Effector memory CD8-positive, alpha-beta T cell (primary cell): ENCODE data around the gene MEOX2.

Source experiments
- ATAC-seq: fragments of 150-1000 bp; cut with Tn5 transposase; replicated peaks from 2 replicates; pipeline ENCODE4 v1.10.0; 2021; ENCODE audit warnings: mild to moderate bottlenecking, moderate library complexity
- DNase-seq, 3 experiments: peaks; one replicate each; pipeline ENCODE4 v3.0.0; 2021
- H3K27ac Mint-ChIP-seq, 2 donors: one replicate each; pipeline ENCODE4 v1.8.0; 2022; ENCODE audit warnings: mild to moderate bottlenecking in 2 of 2, mixed read lengths in 2 of 2, moderate library complexity in 2 of 2
- H3K27me3 Mint-ChIP-seq, 2 donors: one replicate each; pipeline ENCODE4 v1.8.0; 2022; ENCODE audit warnings: mixed read lengths in 2 of 2
- H3K36me3 Mint-ChIP-seq: one replicate; pipeline ENCODE4 v1.8.0; 2022; ENCODE audit warnings: mild to moderate bottlenecking, moderate library complexity, mixed read lengths; ENCODE audit not compliant: insufficient read depth
- H3K4me1 Mint-ChIP-seq, 2 donors: one replicate each; pipeline ENCODE4 v1.8.0; 2022; ENCODE audit warnings: low read depth in 2 of 2, mixed read lengths in 2 of 2
- H3K4me3 Mint-ChIP-seq, 2 donors: one replicate each; pipeline ENCODE4 v1.8.0; 2022; ENCODE audit warnings: mild to moderate bottlenecking in 2 of 2, mixed read lengths in 2 of 2, moderate library complexity in 2 of 2
- H3K9me3 Mint-ChIP-seq, 2 donors: one replicate each; pipeline ENCODE4 v1.8.0; 2022; ENCODE audit warnings: mixed read lengths in 2 of 2

MEOX2 gene

GRCh38 chr7:15686957-15687545, 568 bp upstream of the MEOX2 start:
- no peak overlapping the region for H3K4me3 Mint-ChIP-seq
- peaks cover 7 to 26% of the 10 kb centered on the region in 2 donors for H3K27me3 Mint-ChIP-seq
- no peaks in the 10 kb centered on the region for H3K9me3 Mint-ChIP-seq
- H3K27ac Mint-ChIP-seq, result no peak overlapping the region
- H3K36me3 Mint-ChIP-seq, result no peaks in the 10 kb centered on the region
- no peak for ATAC-seq
- H3K4me1 Mint-ChIP-seq, result no peaks in the 10 kb centered on the region
- DNase-seq, result no peak

- Mint-ChIP-seq H3K9me3 (no peaks in the 10 kb centered on the region), H3K4me1 (no peaks in the 10 kb centered on the region), H3K4me3 (no peak overlapping the region), H3K27ac (no peak overlapping the region), H3K36me3 (no peaks in the 10 kb centered on the region), H3K27me3 (peaks cover 7 to 26% of the 10 kb centered on the region in 2 donors)
- ATAC-seq (no peak), DNase-seq (no peak)
Measured at GRCh38 chr7:15685358-15686294, 857 bp downstream of the MEOX2 start.

GRCh38 chr7:15684871-15685270, 1.6 kb downstream of the MEOX2 start:
- peaks cover 7 to 26% of the 10 kb centered on the region in 2 donors for H3K27me3 Mint-ChIP-seq
- H3K4me1 Mint-ChIP-seq, result no peaks in the 10 kb centered on the region
- ATAC-seq (no peak), DNase-seq (no peak)
- H3K36me3 Mint-ChIP-seq, result no peaks in the 10 kb centered on the region
- no peak overlapping the region for H3K27ac Mint-ChIP-seq
- no peak overlapping the region for H3K4me3 Mint-ChIP-seq
- H3K9me3 Mint-ChIP-seq, result no peaks in the 10 kb centered on the region

GRCh38 chr7:15684111-15684800, 2.2 kb downstream of the MEOX2 start:
- no peak for ATAC-seq
- no peaks in the 10 kb centered on the region for H3K4me1 Mint-ChIP-seq
- H3K27ac Mint-ChIP-seq, result no peak overlapping the region
- H3K27me3 Mint-ChIP-seq, result peaks cover 7 to 26% of the 10 kb centered on the region in 2 donors
- no peaks in the 10 kb centered on the region for H3K36me3 Mint-ChIP-seq
- no peak overlapping the region for H3K4me3 Mint-ChIP-seq
- no peak for DNase-seq
- H3K9me3 Mint-ChIP-seq, result no peaks in the 10 kb centered on the region

GRCh38 chr7:15682751-15683245, 3.7 kb downstream of the MEOX2 start:
- peaks cover 7 to 24% of the 10 kb centered on the region in 2 donors for H3K27me3 Mint-ChIP-seq
- no peak overlapping the region for H3K27ac Mint-ChIP-seq
- no peaks in the 10 kb centered on the region for H3K36me3 Mint-ChIP-seq
- no peaks in the 10 kb centered on the region for H3K9me3 Mint-ChIP-seq
- H3K4me1 Mint-ChIP-seq, result no peaks in the 10 kb centered on the region
- ATAC-seq (no peak), DNase-seq (no peak)
- H3K4me3 Mint-ChIP-seq, result no peak overlapping the region

GRCh38 chr7:15682111-15682510, 4.4 kb downstream of the MEOX2 start:
- ATAC-seq (no peak), DNase-seq (no peak)
- Mint-ChIP-seq H3K4me1 (no peaks in the 10 kb centered on the region), H3K36me3 (no peaks in the 10 kb centered on the region), H3K9me3 (no peaks in the 10 kb centered on the region), H3K27me3 (peaks cover 7 to 17% of the 10 kb centered on the region in 2 donors), H3K4me3 (no peak overlapping the region), H3K27ac (no peak overlapping the region)

- Mint-ChIP-seq H3K4me1 (no peaks in the 10 kb centered on the region), H3K27ac (no peak overlapping the region), H3K4me3 (no peak overlapping the region), H3K9me3 (peaks cover 0 to 1% of the 10 kb centered on the region in 2 donors), H3K27me3 (peaks cover 7 to 14% of the 10 kb centered on the region in 2 donors), H3K36me3 (no peaks in the 10 kb centered on the region)
- DNase-seq (no peak), ATAC-seq (no peak)
Measured at GRCh38 chr7:15681631-15682030, 4.9 kb downstream of the MEOX2 start.

GRCh38 chr7:15681186-15681585, 5.3 kb downstream of the MEOX2 start:
- ATAC-seq (no peak), DNase-seq (no peak)
- no peaks in the 10 kb centered on the region for H3K4me1 Mint-ChIP-seq
- no peak overlapping the region for H3K4me3 Mint-ChIP-seq
- peaks cover 0 to 1% of the 10 kb centered on the region in 2 donors for H3K9me3 Mint-ChIP-seq
- peaks cover 4 to 10% of the 10 kb centered on the region in 2 donors for H3K27me3 Mint-ChIP-seq
- H3K36me3 Mint-ChIP-seq, result no peaks in the 10 kb centered on the region
- no peak overlapping the region for H3K27ac Mint-ChIP-seq

GRCh38 chr7:15680446-15680845, 6.0 kb downstream of the MEOX2 start:
- no peak overlapping the region for H3K27ac Mint-ChIP-seq
- H3K27me3 Mint-ChIP-seq, result peaks cover 0 to 2% of the 10 kb centered on the region in 2 donors
- H3K9me3 Mint-ChIP-seq, result peaks cover 0 to 1% of the 10 kb centered on the region in 2 donors
- DNase-seq (no peak), ATAC-seq (no peak)
- H3K4me3 Mint-ChIP-seq, result no peak overlapping the region
- no peaks in the 10 kb centered on the region for H3K36me3 Mint-ChIP-seq
- no peaks in the 10 kb centered on the region for H3K4me1 Mint-ChIP-seq

- DNase-seq (no peak), ATAC-seq (no peak)
- Mint-ChIP-seq H3K9me3 (peaks cover 0 to 3% of the 10 kb centered on the region in 2 donors), H3K4me3 (no peak overlapping the region), H3K4me1 (no peaks in the 10 kb centered on the region), H3K36me3 (no peaks in the 10 kb centered on the region), H3K27me3 (no peaks in the 10 kb centered on the region), H3K27ac (no peak overlapping the region)
Measured at GRCh38 chr7:15679306-15679705, 7.2 kb downstream of the MEOX2 start.

GRCh38 chr7:15678653-15679052, 7.8 kb downstream of the MEOX2 start:
- H3K36me3 Mint-ChIP-seq, result no peaks in the 10 kb centered on the region
- peaks cover 0 to 3% of the 10 kb centered on the region in 2 donors for H3K9me3 Mint-ChIP-seq
- no peaks in the 10 kb centered on the region for H3K4me1 Mint-ChIP-seq
- H3K27ac Mint-ChIP-seq, result no peak overlapping the region
- H3K27me3 Mint-ChIP-seq, result no peaks in the 10 kb centered on the region
- no peak overlapping the region for H3K4me3 Mint-ChIP-seq
- no peak for DNase-seq
- ATAC-seq, result no peak

GRCh38 chr7:15675379-15675778, 11.1 kb downstream of the MEOX2 start:
- no peaks in the 10 kb centered on the region for H3K27me3 Mint-ChIP-seq
- no peak for ATAC-seq
- H3K27ac Mint-ChIP-seq, result no peak overlapping the region
- no peaks in the 10 kb centered on the region for H3K36me3 Mint-ChIP-seq
- peaks cover 0 to 4% of the 10 kb centered on the region in 2 donors for H3K9me3 Mint-ChIP-seq
- DNase-seq, result no peak
- H3K4me3 Mint-ChIP-seq, result no peak overlapping the region
- no peaks in the 10 kb centered on the region for H3K4me1 Mint-ChIP-seq

GRCh38 chr7:15674586-15674985, 11.9 kb downstream of the MEOX2 start:
- no peak overlapping the region for H3K4me3 Mint-ChIP-seq
- H3K27ac Mint-ChIP-seq, result no peak overlapping the region
- H3K36me3 Mint-ChIP-seq, result no peaks in the 10 kb centered on the region
- H3K4me1 Mint-ChIP-seq, result no peaks in the 10 kb centered on the region
- peaks cover 0 to 8% of the 10 kb centered on the region in 2 donors for H3K9me3 Mint-ChIP-seq
- H3K27me3 Mint-ChIP-seq, result no peaks in the 10 kb centered on the region
- ATAC-seq, result no peak
- DNase-seq, result no peak
